NK-92 treated with Interleukin-12 subunit alpha and Interleukin-12 subunit beta, amount 100 ng/mL, for 24 hours (cell line): ENCODE measurements around the gene SUN1.
"Not testable (repeated sequence)": the region's sequence is repeated elsewhere in the genome, so short reads cannot be mapped to it uniquely, and the experiment has no call there.

Experiments
- DNase-seq: peaks from one replicate; lab custom pipeline; 2025; lab: John Stamatoyannopoulos, UW

Gene SUN1

GRCh38 chr7:907158-907980 is 75.1 kb downstream of the SUN1 start:
- DNase-seq, result no peak

GRCh38 chr7:908159-908581 is 75.9 kb downstream of the SUN1 start:
- DNase-seq, result no peak

- not testable (repeated sequence) for DNase-seq
These were observed 76.5 kb downstream of the SUN1 start for GRCh38 chr7:908591-909357.

GRCh38 chr7:909358-910329 is 77.4 kb downstream of the SUN1 start:
- no peak for DNase-seq

GRCh38 chr7:910441-910861 is 78.2 kb downstream of the SUN1 start:
- DNase-seq, result no peak

GRCh38 chr7:910931-911431 is 78.7 kb downstream of the SUN1 start:
- no peak for DNase-seq

GRCh38 chr7:911791-912480 is 79.7 kb downstream of the SUN1 start:
- DNase-seq, result no peak

GRCh38 chr7:913736-914520 is 81.7 kb downstream of the SUN1 start:
- no peak for DNase-seq

- DNase-seq, result no peak
These were observed 82.4 kb downstream of the SUN1 start for GRCh38 chr7:914521-915194.

GRCh38 chr7:915291-916218 is 83.3 kb downstream of the SUN1 start:
- no peak for DNase-seq

- no peak for DNase-seq
These were observed 84.1 kb downstream of the SUN1 start for GRCh38 chr7:916291-916941.

GRCh38 chr7:917255-918117 is 85.2 kb downstream of the SUN1 start:
- no peak for DNase-seq

GRCh38 chr7:918118-918425 is 85.8 kb downstream of the SUN1 start:
- no peak for DNase-seq

GRCh38 chr7:918441-919113 is 86.3 kb downstream of the SUN1 start:
- no peak for DNase-seq

- DNase-seq, result no peak
These were observed 86.8 kb downstream of the SUN1 start for GRCh38 chr7:919114-919442.

- no peak for DNase-seq
These were observed 87.7 kb downstream of the SUN1 start for GRCh38 chr7:919924-920341.
